ENCODE data around the gene EPHB2.

The EPHB2 gene

GRCh38 chr1:22870201-22870871, 159.7 kb downstream of the EPHB2 start:
- no peak for TF ChIP-seq SIN3A (IDR thresholded peaks at IDR 0.05; ENCODE audit: borderline replicate concordance, insufficient read depth, low read length)
- no peak for TF ChIP-seq REST (IDR thresholded peaks at IDR 0.05; ENCODE audit: insufficient read depth in 1 of 2, low read depth in 2 of 2, low read length in 2 of 2)
- TF ChIP-seq FOXP2 (optimal IDR thresholded peaks at IDR 0.05; ENCODE audit: borderline replicate concordance, extremely low read depth, extremely low read length, insufficient read depth): no peak
- no peak for TF ChIP-seq TAF1 (IDR thresholded peaks at IDR 0.05; ENCODE audit: borderline replicate concordance, insufficient read depth, low read length)
- no peak for TF ChIP-seq POLR2AphosphoS5 (IDR thresholded peaks at IDR 0.05; ENCODE audit: low read depth, low read length)

- no peak for TF ChIP-seq SIN3A (IDR thresholded peaks at IDR 0.05; ENCODE audit: borderline replicate concordance, insufficient read depth, low read length)
- TF ChIP-seq POLR2AphosphoS5 (IDR thresholded peaks at IDR 0.05; ENCODE audit: low read depth, low read length): no peak
- no peak for TF ChIP-seq TAF1 (IDR thresholded peaks at IDR 0.05; ENCODE audit: borderline replicate concordance, insufficient read depth, low read length)
- no peak for TF ChIP-seq REST (IDR thresholded peaks at IDR 0.05; ENCODE audit: insufficient read depth in 1 of 2, low read depth in 2 of 2, low read length in 2 of 2)
- no peak for TF ChIP-seq FOXP2 (optimal IDR thresholded peaks at IDR 0.05; ENCODE audit: borderline replicate concordance, extremely low read depth, extremely low read length, insufficient read depth)
Observed at GRCh38 chr1:22872981-22873664, 162.5 kb downstream of the EPHB2 start.

GRCh38 chr1:22874785-22875184, 164.1 kb downstream of the EPHB2 start:
- no peak for TF ChIP-seq POLR2AphosphoS5 (IDR thresholded peaks at IDR 0.05; ENCODE audit: low read depth, low read length)
- no peak for TF ChIP-seq SIN3A (IDR thresholded peaks at IDR 0.05; ENCODE audit: borderline replicate concordance, insufficient read depth, low read length)
- no peak for TF ChIP-seq REST (IDR thresholded peaks at IDR 0.05; ENCODE audit: insufficient read depth in 1 of 2, low read depth in 2 of 2, low read length in 2 of 2)
- TF ChIP-seq FOXP2 (optimal IDR thresholded peaks at IDR 0.05; ENCODE audit: borderline replicate concordance, extremely low read depth, extremely low read length, insufficient read depth): no peak
- TF ChIP-seq TAF1 (IDR thresholded peaks at IDR 0.05; ENCODE audit: borderline replicate concordance, insufficient read depth, low read length): no peak

DNA sequence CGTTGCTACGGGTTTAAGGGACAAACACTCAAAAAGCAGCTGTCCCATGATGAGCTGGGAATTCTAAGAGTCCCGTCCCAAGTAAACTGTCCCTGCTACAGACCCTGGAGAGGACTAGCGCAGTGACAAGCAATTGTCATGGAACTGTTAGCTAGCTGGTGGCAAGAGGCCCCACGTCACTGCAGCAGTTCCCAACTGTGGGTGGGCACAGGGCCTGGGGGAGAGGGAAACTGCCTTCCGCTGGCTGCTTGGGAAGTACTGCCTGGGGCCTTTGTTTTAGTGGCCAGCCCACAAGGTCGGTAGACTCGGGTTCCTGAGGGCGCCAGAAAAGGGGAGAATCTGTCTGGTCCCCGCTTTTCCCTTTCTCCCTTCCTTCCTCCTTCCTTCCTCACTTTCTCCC, 164.6 kb downstream of the EPHB2 start:
- TF ChIP-seq TAF1 (IDR thresholded peaks at IDR 0.05; ENCODE audit: borderline replicate concordance, insufficient read depth, low read length) (no peak), SIN3A (IDR thresholded peaks at IDR 0.05; ENCODE audit: borderline replicate concordance, insufficient read depth, low read length) (no peak)

- TF ChIP-seq FOXP2 (optimal IDR thresholded peaks at IDR 0.05; ENCODE audit: borderline replicate concordance, extremely low read depth, extremely low read length, insufficient read depth) (no peak), TAF1 (IDR thresholded peaks at IDR 0.05; ENCODE audit: borderline replicate concordance, insufficient read depth, low read length) (no peak), POLR2AphosphoS5 (IDR thresholded peaks at IDR 0.05; ENCODE audit: low read depth, low read length) (no peak), SIN3A (IDR thresholded peaks at IDR 0.05; ENCODE audit: borderline replicate concordance, insufficient read depth, low read length) (no peak), REST (IDR thresholded peaks at IDR 0.05; ENCODE audit: insufficient read depth in 1 of 2, low read depth in 2 of 2, low read length in 2 of 2) (no peak)
Observed at GRCh38 chr1:22875841-22876240, 165.2 kb downstream of the EPHB2 start.

Data from PFSK-1 (cell line).